K562 (cell line): Measurements from ENCODE around the gene EFHD2. TPM values are rescaled to one million over a fixed set of nuclear protein-coding genes. Genes with fewer than 3 reads are reported as not detected.

Source experiments
- ATAC-seq: fragments of 200-7000 bp; cut with Tn5 transposase; 3 replicates; pipeline ENCODE4 v1.9.1; 2020; ENCODE audit warnings: moderate library complexity
- BruUV-seq: library from RNA; stranded (reverse); fragments of 400-500 nt; replicated peaks from 2 replicates; lab custom pipeline; 2021; lab: Mats Ljungman, UMichigan
- CTCF ChIA-PET: fragments of 300-600 bp; formaldehyde crosslinking; extraction: SDS; loops from one replicate; lab custom pipeline; 2021; ENCODE audit warnings: low intra/inter-chr PET ratio; lab: Yijun Ruan, JAX
- POLR2A ChIA-PET: fragments of 300-600, 350-650 bp; sonication (Branson Sonifier 250); formaldehyde crosslinking; extraction: SDS; loops from one replicate; lab custom pipeline; 2021; ENCODE audit warnings: antibody characterized with exemption, inconsistent platforms; lab: Yijun Ruan, JAX
- DNase-seq, 4 experiments: peaks; one replicate each; pipeline versions ENCODE4 v3.0.0 to v3.0.0-alpha.2; 2011 to 2018; ENCODE audit warnings: low spot score in 3 of 4, mixed read lengths in 3 of 4; ENCODE audit errors: extremely low read depth in 1 of 4
- FAIRE-seq: peaks from 2 replicates; lab custom pipeline; 2011; peaks lifted over from hg19 to GRCh38; lab: Jason Lieb, UNC
- H2AFZ ChIP-seq: 2 replicates; pipeline ENCODE4 v1.6.0; 2011; ENCODE audit warnings: low read depth, low read length, control low read depth, inconsistent platforms
- H3K27ac ChIP-seq: fragments of 200-600 bp; 3 replicates; pipeline ENCODE4 v1.8.0; 2011; ENCODE audit warnings: low read depth, mild to moderate bottlenecking, control low read depth, inconsistent platforms, low read length, moderate library complexity, mixed read lengths; ENCODE audit errors: extremely low read depth
- H3K27me3 ChIP-seq, 2 experiments: fragments of 300-600 bp in 1 of 2; 2 replicates in 1 of 2; 3 replicates in 1 of 2; pipeline versions ENCODE4 v1.6.0 to v1.8.0; 2011; ENCODE audit warnings: inconsistent platforms in 2 of 2, low read length in 2 of 2, mild to moderate bottlenecking in 1 of 2, mixed read lengths in 1 of 2, moderate library complexity in 1 of 2; ENCODE audit not compliant: control insufficient read depth in 2 of 2, insufficient read depth in 2 of 2
- H3K36me3 ChIP-seq: fragments of 300-600 bp; 3 replicates; pipeline ENCODE4 v1.8.0; 2011; ENCODE audit warnings: mild to moderate bottlenecking, low read length, inconsistent platforms; ENCODE audit not compliant: control insufficient read depth, insufficient read depth
- H3K4me1 ChIP-seq, 2 experiments: fragments of 200-600 bp in 1 of 2; replicated peaks in 1 of 2; 2 replicates in 1 of 2; 3 replicates in 1 of 2; pipeline versions ENCODE4 v1.5.1 to v1.8.0; 2011; ENCODE audit warnings: inconsistent platforms in 2 of 2, low read length in 2 of 2, mild to moderate bottlenecking in 1 of 2, mixed read lengths in 1 of 2, moderate library complexity in 1 of 2; ENCODE audit not compliant: control insufficient read depth in 2 of 2, insufficient read depth in 2 of 2
- H3K4me2 ChIP-seq: 2 replicates; pipeline ENCODE4 v1.6.1; 2011; ENCODE audit warnings: low read length, control low read depth, inconsistent platforms, mixed read lengths; ENCODE audit not compliant: insufficient read depth
- H3K4me3 ChIP-seq: fragments of 200-600 bp; sonication (generic), shearing (Covaris generic); 2 replicates; pipeline ENCODE4 v1.5.1; 2016; ENCODE audit warnings: control low read depth, inconsistent platforms
- H3K79me2 ChIP-seq: fragments of 200-600 bp; 3 replicates; pipeline ENCODE4 v1.8.0; 2011; ENCODE audit warnings: low read length, inconsistent platforms; ENCODE audit not compliant: control insufficient read depth, insufficient read depth
- H3K9ac ChIP-seq, 2 experiments: 2 replicates each; pipeline versions ENCODE4 v1.6.0 to v1.6.1; 2011; ENCODE audit warnings: low read depth in 2 of 2, low read length in 2 of 2, control low read depth in 1 of 2, inconsistent platforms in 1 of 2, mild to moderate bottlenecking in 1 of 2, mixed read lengths in 1 of 2; ENCODE audit not compliant: insufficient read depth in 1 of 2
- H3K9me1 ChIP-seq: one replicate; pipeline ENCODE4 v1.6.0; 2011; ENCODE audit warnings: inconsistent platforms, mild to moderate bottlenecking, low read length, moderate library complexity; ENCODE audit not compliant: control insufficient read depth, insufficient read depth
- H3K9me3 ChIP-seq: replicated peaks from 2 replicates; pipeline ENCODE4 v1.5.1; 2011; ENCODE audit warnings: low read depth, low read length, inconsistent platforms; ENCODE audit not compliant: control insufficient read depth, insufficient read depth
- H4K20me1 ChIP-seq: replicated peaks from 2 replicates; pipeline ENCODE4 v1.6.1; 2011; ENCODE audit warnings: low read length, inconsistent platforms, mixed read lengths; ENCODE audit not compliant: control insufficient read depth, insufficient read depth
- BRD9 ChIP-seq: fragments of 450-650 bp; IDR thresholded peaks from 2 replicates; pipeline ENCODE4 v1.6.1; 2018; ENCODE audit warnings: low read depth; ENCODE audit not compliant: partially characterized antibody
- FOS ChIP-seq: IDR thresholded peaks from 3 replicates; pipeline ENCODE4 v1.6.1; 2011; ENCODE audit not compliant: insufficient read length; ENCODE audit errors: extremely low read depth
- KLF13 ChIP-seq: fragments of 450-650 bp; IDR thresholded peaks from 2 replicates; pipeline ENCODE4 v1.6.1; 2016; ENCODE audit warnings: missing genetic modification characterization, low read depth, mild to moderate bottlenecking, missing compliant biosample characterization, moderate library complexity, borderline replicate concordance
- KLF16 ChIP-seq: IDR thresholded peaks from 2 replicates; pipeline ENCODE4 v1.6.1; 2016; ENCODE audit warnings: antibody characterized with exemption
- MBD2 ChIP-seq: sonication (generic); IDR thresholded peaks from 2 replicates; pipeline ENCODE4 v1.6.1; 2016; ENCODE audit warnings: low read depth, borderline replicate concordance
- MCM7 ChIP-seq, 2 experiments: fragments of 450-650 bp; IDR thresholded peaks; 2 replicates each; pipeline ENCODE4 v1.6.1; 2016 to 2018
- ZEB2 ChIP-seq: fragments of 450-650 bp; IDR thresholded peaks from 2 replicates; pipeline ENCODE4 v1.6.1; 2016
- WGBS: fragments of 100-300 bp; shearing (Covaris generic); methylation state at CpG from one replicate; pipeline ENCODE4 v1.1.6; 2016; ENCODE audit warnings: low coverage, mixed read lengths; ENCODE audit not compliant: insufficient coverage; ENCODE audit errors: missing lambda C conversion rate; 5-methylcytosine and 5-hydroxymethylcytosine counted together
- in situ Hi-C: fragments of 300-500 bp; cut with MboI; formaldehyde crosslinking; loops from 4 replicates; pipeline ENCODE4 v1.15.0; 2018; ENCODE audit warnings: inconsistent platforms, mixed read lengths
- intact Hi-C: fragments of 100-400 bp; cut with micrococcal nuclease; formaldehyde crosslinking; loops from 2 replicates; pipeline ENCODE4 v1.14.2; 2022
- polyA plus RNA-seq, 8 experiments: library from polyadenylated mRNA; depleted of rRNA in 4 of 8; stranded (reverse) in 5 of 8; unstranded in 3 of 8; fragments of >200 nt; fragmentation: Nextera tagmentation in 2 of 8; fragmentation: Illumina TruSeq in 1 of 8; extraction: Ambion mirVana in 2 of 8; extraction: Trizol in 1 of 8; gene quantifications; 2 replicates each; pipeline versions ENCODE4 v1.2.1 to v1.2.3, GENCODE V29; 2011 to 2014; ENCODE audit warnings: inconsistent platforms in 1 of 8, missing spikeins in 1 of 8
- total RNA-seq, 7 experiments: library from RNA; depleted of rRNA in 6 of 7; stranded (reverse); fragments of >200 nt in 6 of 7; fragmentation: Illumina TruSeq in 2 of 7; extraction: Trizol in 2 of 7; gene quantifications; 2 replicates each; pipeline versions ENCODE4 v1.2.1 to v1.2.3, GENCODE V29; 2011 to 2021; ENCODE audit warnings: low replicate concordance in 1 of 7
- TF ChIP-seq, protein P1 (sequence below): fragments of 200-800 bp; sonication (Bioruptor generic); IDR thresholded peaks from 2 replicates; pipeline ENCODE4 v1.6.1; 2017; ENCODE audit warnings: missing genetic modification characterization, missing compliant biosample characterization
- TF ChIP-seq, protein P2 (sequence below), 2 experiments: fragments of 450-650 bp; formaldehyde crosslinking in 1 of 2; IDR thresholded peaks; 2 replicates each; pipeline versions ENCODE4 v1.4.0 to v1.6.1; 2014 to 2020; ENCODE audit warnings: mild to moderate bottlenecking in 2 of 2, borderline replicate concordance in 1 of 2, low read depth in 1 of 2

Gene EFHD2
- total and polyA plus RNA-seq, 9 of the 15 experiments (the other 6 are each of a cell fraction or from before 2014, with no cell fraction given): 1.7 to 73.5 (median 25.2) TPM

DNA sequence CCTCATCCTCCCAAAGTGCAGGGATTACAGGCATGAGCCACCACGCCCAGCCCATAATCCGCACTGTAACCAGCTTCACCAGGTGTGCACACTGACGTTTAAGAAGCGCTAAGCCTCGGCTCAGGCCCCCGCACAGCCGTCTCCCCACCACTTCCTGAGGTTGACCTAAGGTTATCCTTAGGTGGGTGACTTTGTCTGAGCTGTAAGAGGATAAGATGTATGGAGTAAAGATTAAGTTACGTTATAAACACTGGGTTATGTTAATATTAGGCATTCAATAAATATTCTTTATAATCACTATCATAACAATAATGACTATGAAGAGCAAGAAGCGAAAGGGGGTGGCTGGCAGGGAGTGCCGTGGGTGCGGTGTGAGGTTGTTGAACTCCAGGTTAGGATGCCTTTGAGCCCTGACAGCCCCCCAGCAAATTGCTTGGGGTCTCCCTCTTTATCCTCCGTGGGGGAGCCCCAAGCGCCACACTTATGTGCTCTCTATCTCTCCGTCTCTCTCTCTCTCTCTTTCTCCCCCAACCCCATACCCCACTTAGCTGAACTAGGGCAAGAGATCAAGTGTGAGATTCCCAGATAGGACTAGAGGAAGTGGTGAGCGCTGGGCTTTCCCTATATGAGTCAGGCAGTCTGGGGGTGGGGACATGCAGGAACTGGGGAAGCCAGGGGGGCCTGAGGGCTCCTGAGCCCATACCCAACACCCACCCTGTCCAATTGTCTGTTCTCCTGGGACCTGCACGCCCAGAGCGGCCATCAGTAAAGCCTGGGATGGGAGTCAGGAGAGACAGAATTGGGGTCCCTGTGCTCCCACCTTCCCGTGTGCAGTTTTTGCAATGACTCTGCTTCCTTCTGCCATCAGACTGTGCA, 7.6 kb downstream of the EFHD2 start:
- FAIRE-seq (peak; percentile 93), ATAC-seq (peak; percentile 82), DNase-seq (peak; percentile 62 to 79 (median 70))
- Histone ChIP-seq H3K9me3 (no peaks in the 10 kb centered on the region), H3K79me2 (peaks cover 10% of the 10 kb centered on the region; the same call in 2 of the 3 replicates), H3K4me2 (peak overlapping the region; percentile 36; the same call in 1 of the 2 replicates), H4K20me1 (peaks cover 24% of the 10 kb centered on the region), H3K9me1 (peaks cover 4% of the 10 kb centered on the region), H3K9ac (peak overlapping the region in 1 of 2 experiments; percentile 41; a peak in 1 of 4 replicates), H3K4me3 (no peak overlapping the region), H3K4me1 (peaks cover 23 to 55% of the 10 kb centered on the region in 2 experiments), H3K36me3 (peaks cover 39% of the 10 kb centered on the region), H3K27me3 (no peaks in the 10 kb centered on the region), H3K27ac (peak overlapping the region; percentile 33; the same call in 1 of the 3 replicates), H2AFZ (no peak overlapping the region)
- in situ Hi-C loops (no loop called here), intact Hi-C loops (loop anchor here (5.0 kb wide), 1 partner anchor 95 kb away; no protein-coding TSS in a partner anchor)
- CTCF ChIA-PET: no interaction called here
- no TSS peak for BruUV-seq
- POLR2A ChIA-PET: interaction anchor here (0.6 to 1.1 kb wide), 2 partner anchors 10 to 125 kb away, joined by 3 read pairs; no protein-coding TSS in a partner anchor
- 10% methylated on average over 18 of the region's 18 CpGs for WGBS
- TF ChIP-seq ZEB2 (0 out of 2 replicates have a peak, but pooled peaks have one; percentile 31), MCM7 (IDR thresholded peaks at IDR 0.05) (no peak), FOS (peak; percentile 25), KLF13 (tag) (no peak), KLF16 (peak; percentile 39; the same call in 1 of the 2 replicates), BRD9 (no peak), MBD2 (peak; percentile 58; the same call in 1 of the 2 replicates)
- TF ChIP-seq, protein P1, sequence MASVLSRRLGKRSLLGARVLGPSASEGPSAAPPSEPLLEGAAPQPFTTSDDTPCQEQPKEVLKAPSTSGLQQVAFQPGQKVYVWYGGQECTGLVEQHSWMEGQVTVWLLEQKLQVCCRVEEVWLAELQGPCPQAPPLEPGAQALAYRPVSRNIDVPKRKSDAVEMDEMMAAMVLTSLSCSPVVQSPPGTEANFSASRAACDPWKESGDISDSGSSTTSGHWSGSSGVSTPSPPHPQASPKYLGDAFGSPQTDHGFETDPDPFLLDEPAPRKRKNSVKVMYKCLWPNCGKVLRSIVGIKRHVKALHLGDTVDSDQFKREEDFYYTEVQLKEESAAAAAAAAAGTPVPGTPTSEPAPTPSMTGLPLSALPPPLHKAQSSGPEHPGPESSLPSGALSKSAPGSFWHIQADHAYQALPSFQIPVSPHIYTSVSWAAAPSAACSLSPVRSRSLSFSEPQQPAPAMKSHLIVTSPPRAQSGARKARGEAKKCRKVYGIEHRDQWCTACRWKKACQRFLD (CRISPR knock-in tag): no peak
- TF ChIP-seq, protein P2, sequence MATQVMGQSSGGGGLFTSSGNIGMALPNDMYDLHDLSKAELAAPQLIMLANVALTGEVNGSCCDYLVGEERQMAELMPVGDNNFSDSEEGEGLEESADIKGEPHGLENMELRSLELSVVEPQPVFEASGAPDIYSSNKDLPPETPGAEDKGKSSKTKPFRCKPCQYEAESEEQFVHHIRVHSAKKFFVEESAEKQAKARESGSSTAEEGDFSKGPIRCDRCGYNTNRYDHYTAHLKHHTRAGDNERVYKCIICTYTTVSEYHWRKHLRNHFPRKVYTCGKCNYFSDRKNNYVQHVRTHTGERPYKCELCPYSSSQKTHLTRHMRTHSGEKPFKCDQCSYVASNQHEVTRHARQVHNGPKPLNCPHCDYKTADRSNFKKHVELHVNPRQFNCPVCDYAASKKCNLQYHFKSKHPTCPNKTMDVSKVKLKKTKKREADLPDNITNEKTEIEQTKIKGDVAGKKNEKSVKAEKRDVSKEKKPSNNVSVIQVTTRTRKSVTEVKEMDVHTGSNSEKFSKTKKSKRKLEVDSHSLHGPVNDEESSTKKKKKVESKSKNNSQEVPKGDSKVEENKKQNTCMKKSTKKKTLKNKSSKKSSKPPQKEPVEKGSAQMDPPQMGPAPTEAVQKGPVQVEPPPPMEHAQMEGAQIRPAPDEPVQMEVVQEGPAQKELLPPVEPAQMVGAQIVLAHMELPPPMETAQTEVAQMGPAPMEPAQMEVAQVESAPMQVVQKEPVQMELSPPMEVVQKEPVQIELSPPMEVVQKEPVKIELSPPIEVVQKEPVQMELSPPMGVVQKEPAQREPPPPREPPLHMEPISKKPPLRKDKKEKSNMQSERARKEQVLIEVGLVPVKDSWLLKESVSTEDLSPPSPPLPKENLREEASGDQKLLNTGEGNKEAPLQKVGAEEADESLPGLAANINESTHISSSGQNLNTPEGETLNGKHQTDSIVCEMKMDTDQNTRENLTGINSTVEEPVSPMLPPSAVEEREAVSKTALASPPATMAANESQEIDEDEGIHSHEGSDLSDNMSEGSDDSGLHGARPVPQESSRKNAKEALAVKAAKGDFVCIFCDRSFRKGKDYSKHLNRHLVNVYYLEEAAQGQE (IDR thresholded peaks at IDR 0.05; ENCODE audit: borderline replicate concordance): no peak
- TF ChIP-seq, protein P2 (CRISPR knock-in tag; IDR thresholded peaks at IDR 0.05; ENCODE audit: low read depth): no peak
